H4 (cell line): ENCODE measurements around the gene AFG1L. TPM values are rescaled to one million over a fixed set of nuclear protein-coding genes. Genes with fewer than 3 reads are reported as not detected.
"Not testable (repeated sequence)": the region's sequence is repeated elsewhere in the genome, so short reads cannot be mapped to it uniquely, and the experiment has no call there.

Source experiments
- DNase-seq: peaks from one replicate; pipeline ENCODE4 v3.0.0-alpha.2; 2015; ENCODE audit warnings: low spot score
- total RNA-seq: library from RNA; depleted of rRNA; stranded (reverse); fragments of >200 nt; shearing (Covaris generic); gene quantifications from 2 replicates; pipeline ENCODE4 v1.2.3, GENCODE V29; 2014

AFG1L gene
- total RNA-seq, 1 experiment from 2014 or later, result 2.7 TPM

DNA sequence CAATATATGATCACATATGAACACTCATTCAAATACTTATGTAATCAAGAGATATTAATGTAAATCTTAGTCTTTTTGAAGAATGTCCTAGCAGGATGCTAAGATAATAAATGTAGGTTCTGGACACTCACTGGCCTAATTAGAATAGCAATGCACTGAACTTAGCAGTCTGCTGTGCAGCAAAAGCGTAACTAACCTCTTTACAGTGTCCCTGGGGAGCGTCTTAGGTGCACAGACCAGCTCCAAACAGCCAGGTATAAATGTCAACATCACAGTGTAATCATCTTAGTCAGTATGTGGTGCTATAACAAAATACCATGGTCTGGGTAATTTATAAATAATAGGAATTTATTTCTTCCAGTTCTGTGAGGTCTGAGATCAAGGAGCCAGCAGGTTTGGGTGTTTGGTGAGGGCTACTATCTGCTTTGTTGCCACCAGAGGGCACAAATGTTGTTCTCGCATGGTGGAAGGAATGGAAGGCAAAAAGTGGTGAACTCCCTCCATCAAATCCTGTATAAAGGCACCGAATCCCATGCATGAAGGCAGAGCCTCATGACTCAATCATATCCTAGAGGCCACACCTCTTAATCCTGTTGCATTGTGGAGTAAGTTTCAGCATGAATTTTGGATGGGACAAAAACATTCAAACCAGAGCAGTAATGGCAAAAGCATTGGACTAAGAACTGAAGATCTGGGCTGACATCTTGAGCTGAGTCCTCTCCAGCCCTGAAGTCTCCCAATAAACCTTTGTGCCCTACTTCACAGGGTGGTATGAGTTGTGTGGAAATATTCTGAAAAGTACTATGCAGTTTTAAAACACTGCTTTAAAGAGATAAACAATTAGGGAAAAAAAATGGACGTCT lies 224.1 kb downstream of the AFG1L start:
- DNase-seq, result peak; percentile 28

DNA sequence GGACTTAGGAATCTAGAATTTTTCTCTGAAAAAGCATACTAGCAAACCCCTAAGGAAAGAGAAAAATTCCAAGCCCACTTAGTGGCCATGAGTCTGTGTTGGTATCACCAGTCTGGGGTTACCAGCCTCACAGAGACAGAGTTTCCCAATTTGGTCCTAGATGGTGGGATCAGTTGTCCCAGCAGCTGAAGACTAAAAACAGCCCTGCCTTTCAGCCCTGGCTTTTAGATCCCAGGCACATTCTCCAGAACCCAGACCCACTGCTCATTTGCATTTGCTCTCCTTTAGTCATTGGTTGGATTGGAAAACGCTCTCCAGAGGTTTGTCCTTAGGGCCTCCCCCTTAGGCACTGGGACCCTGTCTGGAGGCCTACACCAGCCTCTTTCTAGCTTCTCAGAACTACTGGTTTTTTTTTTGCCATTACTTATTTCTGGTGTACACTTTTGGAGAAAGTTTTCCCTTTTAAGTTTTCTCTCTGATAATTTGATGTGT lies 226.8 kb downstream of the AFG1L start:
- DNase-seq, result no peak

DNA sequence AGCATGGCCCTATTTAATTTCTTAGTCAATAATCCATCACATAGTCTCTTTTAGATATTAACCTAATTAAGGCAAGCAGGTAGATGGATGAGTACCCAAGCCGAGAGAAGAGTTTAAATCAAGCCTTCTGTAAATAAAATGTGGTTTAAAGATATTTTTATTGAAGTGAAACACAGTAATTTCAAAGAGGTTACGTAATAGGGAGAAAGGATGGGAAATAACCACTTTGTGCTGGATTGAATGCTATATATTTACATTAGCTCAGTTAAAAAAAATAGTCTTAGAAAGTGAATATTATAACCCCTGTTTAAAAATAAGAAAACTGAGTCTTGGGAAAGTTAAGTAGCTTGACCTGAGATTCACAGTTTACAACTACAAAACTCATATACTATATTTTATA lies 228.8 kb downstream of the AFG1L start:
- DNase-seq, result no peak

DNA sequence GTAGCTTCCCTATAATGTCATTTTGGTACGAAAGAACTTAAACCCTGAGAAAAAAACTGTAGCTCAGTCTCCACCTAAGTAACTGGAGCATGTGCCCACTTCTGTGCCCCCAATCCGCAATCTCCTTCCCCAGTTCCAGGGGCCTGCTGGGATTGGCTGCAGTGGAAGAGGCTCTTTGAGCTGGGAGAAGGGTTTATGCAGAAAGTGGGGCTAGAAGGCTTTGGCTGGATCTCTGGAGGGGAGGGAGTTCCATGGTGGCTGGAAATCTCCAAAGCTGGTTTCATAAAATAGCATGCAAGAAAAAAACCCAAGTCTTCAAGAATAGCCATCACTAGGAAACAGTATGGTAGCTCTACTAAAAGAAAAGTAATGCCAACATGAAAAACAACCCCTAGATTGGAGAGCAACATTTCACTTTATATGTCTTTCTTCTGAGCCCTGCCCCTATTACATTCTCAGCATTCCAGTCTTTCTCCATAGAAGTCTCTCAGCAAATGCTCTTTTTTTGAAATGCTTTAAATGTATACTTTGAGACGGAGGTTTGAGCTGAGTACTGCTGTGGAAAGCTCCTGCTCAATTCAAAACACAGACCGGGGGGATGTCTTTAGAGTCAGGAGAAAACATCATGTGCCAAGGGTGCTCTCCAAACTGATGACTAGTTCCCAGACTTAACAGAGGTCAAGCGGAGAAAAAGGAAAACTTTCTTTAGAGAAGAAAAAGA lies 229.8 kb downstream of the AFG1L start:
- no peak for DNase-seq

DNA sequence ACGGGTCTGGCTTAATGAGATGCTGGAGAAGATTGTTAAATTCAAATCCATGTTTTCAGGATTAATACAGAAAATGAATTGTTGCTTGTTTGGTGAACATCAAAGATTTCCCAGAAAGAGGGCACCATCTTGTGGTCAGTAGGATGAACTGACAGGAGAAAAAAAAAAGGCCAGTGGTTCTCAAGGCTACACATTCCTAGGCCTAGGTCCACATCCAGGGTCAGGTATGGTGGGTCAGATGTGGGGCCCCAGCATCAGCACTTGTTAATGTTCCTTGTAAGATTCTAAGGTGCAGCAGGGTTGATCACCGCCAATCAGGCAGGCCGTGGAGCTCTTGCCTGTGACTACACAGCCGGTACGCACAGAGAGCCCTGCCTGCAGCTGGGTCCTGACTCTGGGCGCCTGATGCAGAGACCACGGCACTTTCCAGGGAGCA lies 231.9 kb downstream of the AFG1L start:
- peak; percentile 6 for DNase-seq

DNA sequence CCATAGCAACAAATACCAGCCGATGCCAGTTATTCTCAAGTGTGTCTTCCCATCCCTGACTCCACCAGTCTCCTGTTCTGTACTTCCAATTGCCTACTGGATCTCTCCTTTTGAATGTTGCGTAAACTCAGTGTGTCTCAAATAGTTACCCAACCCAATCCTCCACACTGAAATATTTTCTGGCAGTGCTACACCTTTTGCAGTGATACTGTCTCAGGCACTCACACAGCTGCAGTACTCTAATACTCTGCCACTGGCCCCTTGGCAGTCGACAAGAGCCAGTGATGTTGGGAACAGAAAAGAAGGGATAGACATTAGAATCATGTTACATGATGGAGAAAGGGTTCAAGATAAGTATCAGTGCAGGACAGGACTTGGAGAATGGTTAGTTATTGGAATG lies 234.0 kb downstream of the AFG1L start:
- DNase-seq, result no peak

DNA sequence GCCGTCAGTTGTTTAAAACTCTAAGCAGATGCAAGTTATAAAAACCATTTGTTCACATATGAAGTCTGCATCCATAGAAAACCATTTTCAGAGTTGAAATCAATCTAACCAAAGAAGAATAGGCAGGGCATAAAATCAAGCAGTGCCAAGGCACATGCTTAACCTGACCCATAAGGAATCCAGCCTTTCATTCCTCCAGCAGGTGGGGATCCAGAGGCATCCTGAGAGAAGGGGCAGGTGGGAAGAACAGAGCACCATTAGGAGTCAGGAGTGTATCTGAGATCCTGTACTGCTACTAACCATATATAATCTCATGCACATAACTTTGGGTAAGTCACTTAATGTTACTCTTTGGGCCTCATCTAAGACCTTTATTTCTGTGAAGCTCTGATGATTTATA lies 236.5 kb downstream of the AFG1L start:
- DNase-seq, result no peak

DNA sequence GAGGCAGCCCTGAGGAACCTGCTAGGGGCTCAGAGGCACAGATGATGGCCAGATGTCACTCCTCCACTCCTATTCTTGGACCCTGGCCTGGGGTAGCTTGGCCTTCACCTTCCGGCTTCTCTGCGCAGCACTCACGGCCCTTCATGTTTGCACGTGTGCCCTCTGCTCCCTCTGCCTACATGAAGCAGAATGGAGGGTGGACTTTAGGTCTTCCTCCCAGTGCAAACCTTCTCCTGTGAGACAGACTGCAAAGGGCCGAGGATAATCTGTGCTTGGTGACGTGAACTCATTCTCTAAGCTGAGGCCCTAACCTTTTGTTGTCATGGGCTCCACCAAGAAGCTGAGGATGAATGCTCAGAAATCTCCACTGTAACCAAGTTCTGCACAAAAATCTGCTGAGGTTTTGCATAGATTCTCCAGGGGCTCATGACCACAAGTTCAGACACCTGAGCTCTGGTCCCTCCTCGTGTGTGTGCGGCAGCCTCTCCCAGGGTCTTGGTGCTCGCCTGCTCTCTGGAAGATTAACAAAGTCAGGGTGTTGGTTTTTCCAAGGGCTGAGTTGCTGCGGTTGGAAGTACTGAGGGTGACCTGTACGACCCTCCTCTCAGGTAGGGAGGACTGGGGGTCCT lies 240.4 kb downstream of the AFG1L start:
- no peak for DNase-seq

DNA sequence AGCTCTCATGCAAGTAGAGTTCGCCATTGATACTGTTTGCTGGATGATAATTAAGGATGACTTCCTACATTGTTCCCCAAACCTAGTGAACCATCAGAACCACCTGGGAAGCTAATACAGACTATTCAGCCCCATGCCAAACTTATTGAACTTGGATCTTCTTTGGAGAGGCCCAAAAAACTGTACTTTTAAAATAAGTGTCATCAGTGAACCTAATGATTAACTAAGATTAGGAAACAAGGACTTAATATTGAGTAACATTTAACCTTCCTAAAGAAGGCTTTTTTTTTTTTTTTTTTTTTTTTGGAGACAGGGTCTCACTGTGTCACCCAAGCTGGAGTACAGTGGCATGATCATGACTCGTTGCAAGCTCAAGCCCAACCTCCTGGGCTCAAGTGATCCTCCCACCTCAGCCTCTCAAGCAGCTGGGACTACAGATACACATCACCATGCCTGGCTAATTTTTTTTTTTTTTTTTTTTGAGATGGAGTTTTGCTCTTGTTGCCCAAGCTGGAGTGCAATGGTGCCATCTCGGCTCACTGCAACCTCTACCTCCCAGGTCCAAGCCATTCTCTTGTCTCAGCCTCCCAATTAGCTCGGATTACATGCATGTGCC lies 241.2 kb downstream of the AFG1L start:
- DNase-seq, result not testable (repeated sequence)

DNA sequence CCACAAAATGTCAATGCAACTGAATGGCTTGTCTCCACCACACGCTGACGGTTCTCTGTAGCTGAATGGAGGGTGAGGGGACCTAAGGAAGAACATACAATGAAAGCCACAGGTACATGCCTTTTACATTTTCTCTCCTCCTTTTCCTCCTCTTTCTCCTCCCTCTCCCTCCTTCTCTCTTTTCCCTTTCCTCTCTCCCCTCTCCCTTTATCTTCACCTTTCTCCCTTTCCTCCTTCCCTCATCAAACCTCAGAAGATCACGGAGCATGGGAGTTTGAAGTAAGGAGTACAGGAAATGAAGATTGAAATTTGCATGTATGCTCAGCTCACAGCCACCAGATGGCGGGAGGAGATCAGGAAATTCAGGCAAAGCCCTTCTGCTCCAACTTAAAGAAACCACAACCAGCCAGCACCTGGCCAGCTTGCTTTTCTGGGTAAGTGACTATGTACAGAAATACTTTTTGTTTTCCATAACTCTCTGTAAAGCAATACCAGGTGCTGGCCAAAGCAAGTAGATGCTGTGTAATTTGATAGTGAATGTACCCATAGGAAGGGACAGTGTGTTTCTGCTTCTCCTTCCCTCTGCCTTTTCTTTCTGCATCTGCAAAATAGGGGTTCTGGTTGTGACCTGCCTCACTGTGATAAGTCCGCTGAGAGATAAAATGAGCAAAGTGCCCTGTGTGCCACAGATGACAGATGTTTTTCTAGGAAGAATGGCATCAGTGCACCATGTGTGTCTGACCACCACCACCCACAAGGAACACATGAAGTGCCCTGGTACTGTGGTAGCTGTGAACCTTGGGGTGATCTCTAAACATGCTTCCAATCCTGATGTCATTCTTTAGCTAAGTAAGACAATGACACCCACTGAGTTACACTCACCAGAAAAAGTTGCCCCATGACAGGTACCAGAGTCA lies 247.2 kb downstream of the AFG1L start:
- DNase-seq, result peak; percentile 64

DNA sequence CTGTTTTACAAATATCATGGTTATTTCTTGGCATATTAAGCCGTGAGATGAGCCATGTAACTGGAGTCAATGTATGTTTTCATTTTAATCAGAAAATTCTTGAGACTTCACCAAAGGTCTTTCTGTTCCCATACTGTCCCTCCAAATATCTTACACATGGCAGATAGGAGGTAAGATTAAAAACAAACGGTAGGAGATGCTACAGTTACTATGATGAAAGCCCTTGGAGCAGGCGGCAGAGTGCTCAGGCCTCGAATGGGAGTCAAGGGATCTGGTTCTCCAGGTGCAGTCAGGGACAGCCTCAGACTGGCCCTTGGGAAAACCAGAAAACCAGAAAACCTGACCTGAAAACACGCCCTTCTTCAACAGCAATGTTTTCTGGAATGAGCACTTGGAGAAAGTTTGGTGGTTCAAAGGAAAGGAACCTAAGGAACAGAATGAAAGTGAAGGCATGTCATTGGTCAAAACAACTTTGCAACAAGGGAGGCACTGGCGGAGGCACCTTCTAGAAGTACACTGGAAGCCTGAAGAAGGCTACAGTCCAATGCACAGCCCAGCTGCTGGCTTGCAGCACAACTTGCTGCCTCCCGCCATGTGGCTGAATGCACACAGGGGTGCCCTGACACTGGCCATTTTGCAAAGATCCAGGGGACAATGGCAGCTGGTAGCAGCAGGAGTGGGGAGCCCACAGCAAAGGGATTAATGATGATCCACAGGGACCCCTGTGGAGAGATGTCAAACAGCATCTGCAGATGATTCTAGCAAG lies 248.5 kb downstream of the AFG1L start:
- no peak for DNase-seq

DNA sequence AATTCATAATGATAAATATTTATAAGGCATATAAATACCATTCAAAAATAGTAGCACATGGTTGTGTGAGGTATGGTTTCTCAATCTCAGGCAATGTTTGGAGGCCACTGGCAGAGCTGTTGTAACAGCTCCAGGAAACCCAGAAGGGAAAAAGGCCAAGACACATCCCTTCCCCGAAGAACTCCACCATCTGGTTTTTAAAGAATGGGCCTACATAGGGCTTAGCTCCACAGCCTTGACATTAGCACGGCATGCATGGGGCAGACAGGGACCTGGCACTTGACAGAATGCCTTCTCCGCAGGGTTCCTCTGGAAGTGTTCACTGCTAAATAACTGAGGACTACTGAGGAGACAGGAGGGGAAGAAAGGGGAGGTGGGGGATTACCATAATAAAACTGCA lies 249.8 kb downstream of the AFG1L start:
- DNase-seq, result no peak

DNA sequence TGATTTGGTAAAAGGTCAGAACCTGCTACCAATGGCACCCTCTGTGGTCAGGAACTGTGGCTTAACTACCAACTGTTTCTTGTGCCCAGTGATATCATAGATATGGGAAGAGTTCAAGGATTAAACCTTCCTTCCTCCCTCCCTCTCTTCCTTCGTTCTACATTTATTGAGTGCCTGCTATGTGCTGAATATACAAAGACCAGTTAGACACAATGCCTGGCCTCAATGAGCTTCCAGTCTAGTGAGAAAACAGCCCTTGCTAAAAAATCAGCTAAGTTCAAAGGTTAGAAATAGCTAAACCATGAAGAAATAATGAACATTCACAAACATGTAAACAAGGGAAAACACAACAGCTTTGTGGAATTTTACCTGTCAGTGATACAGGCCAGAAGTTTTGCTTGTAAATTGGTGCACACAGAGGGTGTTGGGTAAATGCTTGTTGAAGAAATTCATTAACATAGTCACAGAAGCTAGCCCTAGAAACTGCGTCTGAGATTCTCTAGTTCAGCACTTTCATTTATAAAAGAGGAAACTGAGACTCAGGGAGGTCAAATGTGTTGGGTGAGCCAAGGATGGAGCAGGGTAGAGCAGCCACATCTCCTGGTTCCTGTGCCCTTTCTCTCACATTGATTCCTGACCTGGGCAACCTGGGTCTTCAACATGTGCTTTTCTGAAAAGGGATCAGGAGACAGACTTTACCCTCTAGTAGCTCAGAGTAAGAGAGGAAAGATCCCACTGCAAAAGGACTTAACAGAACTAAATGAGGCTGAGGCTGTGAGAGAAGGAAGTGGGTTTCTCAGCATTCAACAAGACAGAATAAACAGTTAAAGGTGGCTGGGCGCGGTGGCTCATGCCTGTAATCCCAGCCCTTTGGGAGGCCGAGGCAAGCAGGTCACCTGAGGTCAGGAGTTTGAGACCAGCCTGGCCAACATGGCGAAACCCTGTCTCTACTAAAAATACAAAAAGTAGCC lies 251.5 kb downstream of the AFG1L start:
- DNase-seq, result no peak

DNA sequence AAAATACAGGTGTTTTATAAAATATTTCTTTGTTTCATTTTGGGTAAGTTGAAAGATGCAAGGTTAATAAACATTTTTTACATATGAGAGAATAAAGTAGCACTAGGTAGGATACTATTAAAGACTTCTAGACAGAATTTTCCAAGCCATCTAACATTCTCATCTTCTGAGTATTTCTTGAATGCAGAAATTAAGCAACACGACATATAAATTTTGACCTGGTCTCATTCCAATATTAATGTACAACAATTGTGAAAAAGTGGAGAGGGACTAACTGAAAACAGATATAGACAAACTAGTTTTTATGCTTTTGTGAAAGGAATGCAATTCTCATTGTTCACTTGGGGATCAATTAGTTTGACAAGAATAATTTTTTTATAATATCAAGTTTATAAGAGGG lies 254.4 kb downstream of the AFG1L start:
- DNase-seq, result no peak

DNA sequence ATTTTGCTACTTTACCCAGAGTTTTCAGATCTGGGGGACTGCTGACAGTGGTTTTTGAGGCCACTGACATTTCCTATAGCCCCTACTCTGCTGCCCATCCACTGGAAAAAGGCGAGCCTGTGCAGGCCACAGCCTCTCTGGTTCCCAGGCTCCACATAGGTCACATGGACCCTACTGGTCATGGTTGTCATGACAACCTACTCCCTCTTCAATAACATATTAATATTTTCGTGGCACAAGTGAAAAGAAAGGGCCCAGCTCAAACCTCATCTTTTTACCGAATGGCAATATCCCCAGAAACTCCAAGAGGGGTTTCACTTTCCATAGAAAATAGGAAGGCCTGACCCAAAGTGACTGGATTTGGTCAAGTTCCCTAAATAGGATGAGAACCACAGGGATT lies 254.9 kb downstream of the AFG1L start:
- DNase-seq, result no peak

DNA sequence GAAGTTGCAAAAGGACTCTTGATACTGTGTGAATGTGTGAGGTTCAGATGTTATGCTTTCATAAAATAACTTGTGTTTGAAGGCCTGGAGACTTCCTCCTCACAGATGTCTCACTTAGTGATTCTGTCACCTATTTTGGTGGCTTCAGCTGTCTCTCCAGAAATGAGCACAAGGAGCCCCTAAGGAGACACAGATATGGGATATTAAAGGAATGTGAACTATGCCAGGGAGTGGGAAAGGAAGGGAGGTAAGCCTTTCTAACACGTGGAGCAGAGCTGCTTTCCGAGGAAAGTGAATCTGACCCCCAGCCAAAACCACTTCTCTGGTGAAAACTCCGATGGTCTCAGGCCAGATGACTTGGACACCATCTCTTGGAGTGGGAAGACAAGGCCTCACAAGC lies 255.4 kb downstream of the AFG1L start:
- DNase-seq, result no peak

DNA sequence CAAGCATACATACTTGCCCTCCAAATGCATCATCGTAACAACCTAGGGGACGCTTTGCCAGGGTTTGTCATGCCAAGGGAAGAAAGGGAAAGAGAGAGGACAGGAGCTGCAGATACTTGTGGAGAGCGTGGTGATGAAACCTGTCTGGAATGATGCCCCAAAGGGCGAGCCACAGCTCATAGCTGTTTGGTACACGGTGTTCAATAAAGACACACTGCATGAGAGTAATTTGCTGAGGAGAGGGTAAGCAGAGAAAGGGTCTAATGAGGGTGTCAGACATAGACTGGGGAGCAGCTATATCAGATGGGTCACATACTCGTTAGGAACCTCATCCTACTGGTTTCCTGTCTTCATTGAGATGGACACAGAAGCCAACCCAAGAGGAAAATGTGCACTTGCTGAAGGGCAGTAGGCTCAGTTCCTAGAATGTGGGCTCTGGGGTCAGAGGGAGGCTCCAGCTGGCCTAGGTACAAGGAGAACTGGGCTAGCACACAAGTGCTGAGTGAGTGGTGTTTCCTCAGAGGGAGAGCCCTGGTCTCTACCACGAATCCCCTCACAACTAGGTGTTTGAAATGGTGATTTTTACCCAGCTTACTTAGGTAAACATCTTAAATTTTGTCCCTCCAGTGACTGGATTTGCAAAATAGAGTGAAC lies 260.7 kb downstream of the AFG1L start:
- no peak for DNase-seq

DNA sequence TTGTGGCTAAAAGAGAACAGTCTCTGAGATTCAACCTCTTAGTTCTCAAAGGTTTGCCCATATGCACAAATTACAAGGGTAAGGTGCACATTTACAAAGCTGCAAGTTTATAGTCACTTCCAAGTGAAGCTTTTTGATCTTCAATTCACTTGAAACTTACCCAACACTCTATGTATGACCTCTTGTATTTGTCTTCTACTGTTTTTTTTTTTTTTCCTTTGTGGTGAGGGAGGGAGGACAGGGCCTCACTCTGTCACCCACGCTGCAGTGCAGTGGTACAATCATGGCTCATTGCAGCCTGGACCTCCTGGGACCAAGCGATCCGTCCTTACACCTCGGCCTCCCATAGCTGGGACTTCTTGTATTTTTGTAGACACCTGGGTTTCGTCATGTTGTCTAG lies 261.4 kb downstream of the AFG1L start:
- DNase-seq, result no peak
